OCI-M2 (cell line): ENCODE data around the gene RMC1.

Source experiments
- DNase-seq: peaks from one replicate; lab custom pipeline; 2025; ENCODE audit not compliant: unreplicated experiment; lab: John Stamatoyannopoulos, UW

The RMC1 gene

GRCh38 chr18:23529604-23530003, 26.3 kb downstream of the RMC1 start:
- DNase-seq: no peak

GRCh38 chr18:23530195-23530594, 26.9 kb downstream of the RMC1 start:
- DNase-seq: no peak

- no peak for DNase-seq
Observed at GRCh38 chr18:23531912-23532311, 28.6 kb downstream of the RMC1 start.

- DNase-seq: no peak
Observed at GRCh38 chr18:23532848-23533247, 29.5 kb downstream of the RMC1 start.

- DNase-seq: no peak
Observed at GRCh38 chr18:23534276-23534675, 31.0 kb downstream of the RMC1 start.

GRCh38 chr18:23536204-23536603, 32.9 kb downstream of the RMC1 start:
- no peak for DNase-seq

GRCh38 chr18:23537274-23537673, 34.0 kb downstream of the RMC1 start:
- no peak for DNase-seq

GRCh38 chr18:23538001-23538400, 34.7 kb downstream of the RMC1 start:
- no peak for DNase-seq

GRCh38 chr18:23538870-23539269, 35.6 kb downstream of the RMC1 start:
- no peak for DNase-seq

GRCh38 chr18:23539296-23539695, 36.0 kb downstream of the RMC1 start:
- DNase-seq: no peak

- no peak for DNase-seq
Observed at GRCh38 chr18:23539911-23540525, 36.7 kb downstream of the RMC1 start.

- DNase-seq: peak; percentile 42
Observed at GRCh38 chr18:23540867-23541266, 37.6 kb downstream of the RMC1 start.

- no peak for DNase-seq
Observed at GRCh38 chr18:23541349-23542093, 38.2 kb downstream of the RMC1 start.

GRCh38 chr18:23542461-23542860, 39.1 kb downstream of the RMC1 start:
- no peak for DNase-seq

- DNase-seq: no peak
Observed at GRCh38 chr18:23545247-23545789, 42.0 kb downstream of the RMC1 start.

GRCh38 chr18:23547306-23547705, 44.0 kb downstream of the RMC1 start:
- DNase-seq: no peak

- no peak for DNase-seq
Observed at GRCh38 chr18:23547846-23548245, 44.5 kb downstream of the RMC1 start.

GRCh38 chr18:23548275-23548674, 45.0 kb downstream of the RMC1 start:
- no peak for DNase-seq

GRCh38 chr18:23548719-23549118, 45.4 kb downstream of the RMC1 start:
- no peak for DNase-seq

- no peak for DNase-seq
Observed at GRCh38 chr18:23550898-23551297, 47.6 kb downstream of the RMC1 start.

- no peak for DNase-seq
Observed at GRCh38 chr18:23551978-23552377, 48.7 kb downstream of the RMC1 start.

GRCh38 chr18:23552505-23552904, 49.2 kb downstream of the RMC1 start:
- no peak for DNase-seq

GRCh38 chr18:23553887-23554286, 50.6 kb downstream of the RMC1 start:
- DNase-seq: no peak
